GM23248 (cell line): ENCODE data around the gene RAD51D.

Experiments
- EZH2 ChIP-seq: fragments of 200-600 bp; sonication (generic); IDR thresholded peaks from 2 replicates; pipeline ENCODE4 v1.6.1; 2018; ENCODE audit warnings: antibody characterized with exemption, mild to moderate bottlenecking; ENCODE audit not compliant: insufficient read depth, poor library complexity, severe bottlenecking
- EZH2phosphoT487 ChIP-seq: fragments of 200-600 bp; sonication (generic); IDR thresholded peaks from 2 replicates; pipeline ENCODE4 v1.6.1; 2018; ENCODE audit warnings: antibody characterized with exemption, moderate library complexity, mild to moderate bottlenecking, low read depth; ENCODE audit not compliant: insufficient read depth

- TF ChIP-seq EZH2phosphoT487 (no peak), EZH2 (no peak)
Observed at GRCh38 chr17:35121315-35121714, 1.7 kb upstream of the RAD51D start, which contains the start of gene FNDC8.
